Smooth muscle cell (in vitro differentiated cells): ENCODE data around the gene UTF1. TPM values are rescaled to one million over a fixed set of nuclear protein-coding genes. Genes with fewer than 3 reads are reported as not detected.

ENCODE experiments used
- DNase-seq: peaks from one replicate; lab custom pipeline; 2025; ENCODE audit not compliant: unreplicated experiment; lab: John Stamatoyannopoulos, UW
- H2AFZ ChIP-seq: fragments of 200-600 bp; sonication (generic); 2 replicates; pipeline ENCODE4 v1.6.0; 2016; ENCODE audit warnings: antibody characterized with exemption, low read depth, mild to moderate bottlenecking
- H3F3A ChIP-seq: fragments of 200-600 bp; sonication (generic); 2 replicates; pipeline ENCODE4 v1.6.0; 2017; ENCODE audit warnings: antibody characterized with exemption, low read depth
- H3K27ac ChIP-seq: fragments of 200-600 bp; sonication (generic); 2 replicates; pipeline ENCODE4 v1.5.1; 2016; ENCODE audit warnings: low read depth, mild to moderate bottlenecking
- H3K27me3 ChIP-seq: fragments of 200-600 bp; sonication (generic); 2 replicates; pipeline ENCODE4 v1.6.1; 2016; ENCODE audit warnings: low read depth, mild to moderate bottlenecking
- H3K36me3 ChIP-seq: fragments of 200-600 bp; sonication (generic); 2 replicates; pipeline ENCODE4 v1.5.1; 2016; ENCODE audit warnings: low read depth
- H3K4me1 ChIP-seq: fragments of 200-600 bp; sonication (generic); 2 replicates; pipeline ENCODE4 v1.5.1; 2016; ENCODE audit warnings: low read depth
- H3K4me2 ChIP-seq: fragments of 200-600 bp; sonication (generic); 2 replicates; pipeline ENCODE4 v1.6.0; 2016; ENCODE audit warnings: mild to moderate bottlenecking
- H3K4me3 ChIP-seq: fragments of 200-600 bp; sonication (generic); 2 replicates; pipeline ENCODE4 v1.5.1; 2016; ENCODE audit warnings: mild to moderate bottlenecking
- H3K79me2 ChIP-seq: fragments of 200-600 bp; sonication (generic); 2 replicates; pipeline ENCODE4 v1.6.0; 2016; ENCODE audit warnings: low read depth, mild to moderate bottlenecking
- H3K9ac ChIP-seq: fragments of 200-600 bp; sonication (generic); 2 replicates; pipeline ENCODE4 v1.6.0; 2016; ENCODE audit warnings: low read depth
- H3K9me3 ChIP-seq: fragments of 200-600 bp; sonication (generic); replicated peaks from 2 replicates; pipeline ENCODE4 v1.5.1; 2016; ENCODE audit warnings: low read depth
- H4K20me1 ChIP-seq: fragments of 200-600 bp; sonication (generic); 2 replicates; pipeline ENCODE4 v1.6.0; 2016; ENCODE audit warnings: low read depth
- WGBS: methylation state at CpG from one replicate; pipeline ENCODE4 v1.1.7; 2016; ENCODE audit warnings: low lambda C conversion rate; 5-methylcytosine and 5-hydroxymethylcytosine counted together
- polyA plus RNA-seq: library from polyadenylated mRNA; unstranded; fragments of >200 nt; fragmentation: Nextera tagmentation; extraction: Ambion mirVana; gene quantifications from 2 replicates; pipeline ENCODE4 v1.2.1, GENCODE V29; 2016
- total RNA-seq: library from RNA; depleted of rRNA; stranded (reverse); fragments of >200 nt; gene quantifications from 2 replicates; pipeline ENCODE4 v1.2.3, GENCODE V29; 2014
- TF ChIP-seq, protein P1 (sequence below): fragments of 200-600 bp; sonication (generic); IDR thresholded peaks from 2 replicates; pipeline ENCODE4 v1.5.1; 2017; ENCODE audit warnings: borderline replicate concordance, mild to moderate bottlenecking, antibody characterized with exemption; ENCODE audit not compliant: insufficient read depth, poor library complexity, severe bottlenecking

UTF1 gene
- total and polyA plus RNA-seq, 2 experiments from 2014 or later = not detected

DNA sequence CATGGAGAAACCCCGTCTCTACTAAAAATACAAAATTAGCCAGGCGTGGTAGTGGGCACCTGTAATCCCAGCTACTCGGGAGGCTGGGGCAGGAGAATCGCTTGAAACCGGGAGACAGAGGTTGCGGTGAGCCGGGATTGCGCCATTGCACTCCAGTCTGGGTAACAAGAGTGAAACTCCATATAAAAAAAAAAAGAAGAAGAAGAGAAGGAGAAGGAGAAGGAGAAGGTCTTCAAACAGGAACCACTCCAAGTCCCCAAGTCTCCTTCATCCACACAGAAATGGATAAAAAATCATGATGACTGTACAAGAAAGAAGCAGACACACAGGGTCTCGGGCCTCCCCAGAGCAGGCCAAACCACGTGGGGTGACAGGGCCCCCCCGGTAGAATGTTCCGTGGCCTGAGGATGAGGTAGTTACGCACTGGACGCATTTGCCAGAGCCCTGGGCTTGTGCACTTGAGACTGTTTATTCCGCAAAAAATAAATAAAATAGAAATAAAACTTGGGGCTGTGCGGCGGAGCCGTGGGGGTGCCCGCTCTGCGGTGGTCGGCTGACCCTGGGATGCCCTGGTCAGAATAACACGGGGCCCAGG lies 23.4 kb downstream of the UTF1 start:
- Histone ChIP-seq H3F3A (no peaks in the 10 kb centered on the region), H3K9me3 (no peaks in the 10 kb centered on the region), H3K9ac (no peak overlapping the region), H3K27me3 (no peaks in the 10 kb centered on the region), H3K4me3 (no peak overlapping the region), H3K27ac (no peak overlapping the region), H2AFZ (no peak overlapping the region), H3K36me3 (no peaks in the 10 kb centered on the region), H3K79me2 (no peaks in the 10 kb centered on the region), H3K4me2 (no peak overlapping the region), H4K20me1 (no peaks in the 10 kb centered on the region), H3K4me1 (peaks cover 8% of the 10 kb centered on the region)
- WGBS = 95% methylated on average over 22 of the region's 22 CpGs
- TF ChIP-seq, protein P1, sequence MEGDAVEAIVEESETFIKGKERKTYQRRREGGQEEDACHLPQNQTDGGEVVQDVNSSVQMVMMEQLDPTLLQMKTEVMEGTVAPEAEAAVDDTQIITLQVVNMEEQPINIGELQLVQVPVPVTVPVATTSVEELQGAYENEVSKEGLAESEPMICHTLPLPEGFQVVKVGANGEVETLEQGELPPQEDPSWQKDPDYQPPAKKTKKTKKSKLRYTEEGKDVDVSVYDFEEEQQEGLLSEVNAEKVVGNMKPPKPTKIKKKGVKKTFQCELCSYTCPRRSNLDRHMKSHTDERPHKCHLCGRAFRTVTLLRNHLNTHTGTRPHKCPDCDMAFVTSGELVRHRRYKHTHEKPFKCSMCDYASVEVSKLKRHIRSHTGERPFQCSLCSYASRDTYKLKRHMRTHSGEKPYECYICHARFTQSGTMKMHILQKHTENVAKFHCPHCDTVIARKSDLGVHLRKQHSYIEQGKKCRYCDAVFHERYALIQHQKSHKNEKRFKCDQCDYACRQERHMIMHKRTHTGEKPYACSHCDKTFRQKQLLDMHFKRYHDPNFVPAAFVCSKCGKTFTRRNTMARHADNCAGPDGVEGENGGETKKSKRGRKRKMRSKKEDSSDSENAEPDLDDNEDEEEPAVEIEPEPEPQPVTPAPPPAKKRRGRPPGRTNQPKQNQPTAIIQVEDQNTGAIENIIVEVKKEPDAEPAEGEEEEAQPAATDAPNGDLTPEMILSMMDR = no peak
- no peak for DNase-seq

DNA sequence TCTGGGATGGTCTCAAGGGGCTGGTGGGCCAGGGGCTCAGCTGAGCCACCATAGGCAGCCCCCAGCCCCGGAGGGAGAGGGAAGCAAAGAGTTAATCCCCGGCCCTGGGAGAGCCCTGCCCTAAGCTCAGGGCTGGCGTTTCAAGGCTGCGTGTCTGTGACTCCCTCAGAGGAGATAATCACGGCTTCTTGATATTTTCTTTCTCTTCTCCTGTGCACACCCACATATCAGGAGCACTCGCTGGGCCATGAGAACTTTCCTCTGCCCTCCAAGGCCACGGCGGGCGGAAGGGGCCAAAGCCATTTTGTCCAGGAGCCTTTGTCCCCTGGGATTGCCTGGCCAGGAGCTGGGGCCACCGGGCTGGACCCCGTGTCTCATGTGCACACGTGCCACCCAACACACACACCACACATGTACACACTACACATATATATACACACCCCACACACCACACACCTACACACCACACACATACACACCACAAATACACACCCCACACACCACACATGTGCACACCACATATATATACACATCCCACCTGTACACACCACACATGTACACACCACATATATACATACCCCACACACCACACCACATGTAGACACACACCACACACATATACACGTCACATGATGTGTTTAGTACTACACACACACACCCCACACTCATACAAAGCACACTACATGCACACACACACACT lies 24.6 kb downstream of the UTF1 start:
- Histone ChIP-seq H3K4me3 (no peak overlapping the region), H3K4me1 (peaks cover 14% of the 10 kb centered on the region), H3K79me2 (no peaks in the 10 kb centered on the region), H2AFZ (no peak overlapping the region), H3K9me3 (no peaks in the 10 kb centered on the region), H3F3A (no peaks in the 10 kb centered on the region), H3K9ac (no peak overlapping the region), H3K36me3 (no peaks in the 10 kb centered on the region), H3K27me3 (no peaks in the 10 kb centered on the region), H3K27ac (no peak overlapping the region), H4K20me1 (no peaks in the 10 kb centered on the region), H3K4me2 (no peak overlapping the region)
- no peak for DNase-seq
- 55% methylated on average over 13 of the region's 13 CpGs for WGBS
- TF ChIP-seq, protein P1 = no peak

DNA sequence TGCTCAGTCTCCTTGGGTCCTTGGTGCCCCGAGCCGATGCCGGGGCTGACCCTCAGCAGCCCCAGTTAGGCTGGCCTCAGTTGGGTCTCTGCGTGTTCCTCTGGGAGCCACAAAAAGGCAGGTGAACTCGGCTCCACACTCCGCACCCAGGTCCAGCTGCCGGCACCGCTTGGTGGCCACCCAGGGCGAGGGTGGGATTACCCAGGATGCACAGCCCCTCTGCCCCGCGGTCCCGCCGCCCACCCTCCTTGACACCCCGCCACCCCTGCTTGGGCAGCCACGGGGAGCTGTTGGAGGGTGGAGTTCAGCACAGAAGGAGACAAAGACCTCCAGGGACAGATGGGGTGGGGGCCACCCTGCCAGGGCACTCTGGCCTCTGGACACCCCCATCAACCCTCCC lies 25.3 kb downstream of the UTF1 start:
- 98% methylated on average over 15 of the region's 15 CpGs for WGBS
- Histone ChIP-seq H3K27ac (no peak overlapping the region), H3K9ac (no peak overlapping the region), H3K4me2 (no peak overlapping the region), H4K20me1 (no peaks in the 10 kb centered on the region), H3K4me3 (no peak overlapping the region), H3F3A (no peaks in the 10 kb centered on the region), H3K79me2 (no peaks in the 10 kb centered on the region), H3K36me3 (no peaks in the 10 kb centered on the region), H3K4me1 (peaks cover 14% of the 10 kb centered on the region), H3K9me3 (no peaks in the 10 kb centered on the region), H2AFZ (no peak overlapping the region), H3K27me3 (no peaks in the 10 kb centered on the region)
- DNase-seq = no peak
- TF ChIP-seq, protein P1 = no peak
